D341Med (cell line): ENCODE data around the gene SYT2.
"Not testable (repeated sequence)": the region's sequence is repeated elsewhere in the genome, so short reads cannot be mapped to it uniquely, and the experiment has no call there.

Source experiments
- DNase-seq: peaks from one replicate; pipeline ENCODE4 v3.0.0; 2012; ENCODE audit warnings: low spot score

Gene SYT2

GRCh38 chr1:202571719-202572339 lies 138.4 kb downstream of the SYT2 start:
- peak; percentile 75 for DNase-seq

GRCh38 chr1:202569393-202570322 lies 140.6 kb downstream of the SYT2 start:
- DNase-seq, result no peak

- DNase-seq, result no peak
Measured at GRCh38 chr1:202568826-202569225, 141.4 kb downstream of the SYT2 start.

GRCh38 chr1:202568410-202568809 lies 141.8 kb downstream of the SYT2 start:
- no peak for DNase-seq

- no peak for DNase-seq
Measured at GRCh38 chr1:202567738-202568137, 142.5 kb downstream of the SYT2 start.

GRCh38 chr1:202565890-202566602 lies 144.2 kb downstream of the SYT2 start:
- DNase-seq, result no peak

GRCh38 chr1:202564958-202565495 lies 145.2 kb downstream of the SYT2 start:
- no peak for DNase-seq

GRCh38 chr1:202563818-202564217 lies 146.4 kb downstream of the SYT2 start:
- no peak for DNase-seq

- no peak for DNase-seq
Measured at GRCh38 chr1:202562444-202563060, 147.7 kb downstream of the SYT2 start.

GRCh38 chr1:202561726-202562443 lies 148.4 kb downstream of the SYT2 start:
- DNase-seq, result no peak

- no peak for DNase-seq
Measured at GRCh38 chr1:202561240-202561639, 149.0 kb downstream of the SYT2 start.

GRCh38 chr1:202557662-202558061 lies 152.6 kb downstream of the SYT2 start:
- DNase-seq, result not testable (repeated sequence)

- DNase-seq, result not testable (repeated sequence)
Measured at GRCh38 chr1:202556037-202556436, 154.2 kb downstream of the SYT2 start.

- not testable (repeated sequence) for DNase-seq
Measured at GRCh38 chr1:202554619-202555018, 155.6 kb downstream of the SYT2 start.

- DNase-seq, result no peak
Measured at GRCh38 chr1:202553560-202554038, 156.7 kb downstream of the SYT2 start.

- not testable (repeated sequence) for DNase-seq
Measured at GRCh38 chr1:202553078-202553477, 157.2 kb downstream of the SYT2 start.

GRCh38 chr1:202552615-202553014 lies 157.6 kb downstream of the SYT2 start:
- DNase-seq, result not testable (repeated sequence)

- no peak for DNase-seq
Measured at GRCh38 chr1:202551683-202552082, 158.6 kb downstream of the SYT2 start.

- DNase-seq, result not testable (repeated sequence)
Measured at GRCh38 chr1:202550088-202550487, 160.2 kb downstream of the SYT2 start.

GRCh38 chr1:202547215-202547614 lies 163.0 kb downstream of the SYT2 start:
- no peak for DNase-seq

GRCh38 chr1:202546796-202547195 lies 163.5 kb downstream of the SYT2 start:
- not testable (repeated sequence) for DNase-seq
